ENCODE data around the gene STIM1. TPM values are rescaled to one million over a fixed set of nuclear protein-coding genes. Genes with fewer than 3 reads are reported as not detected.

Gene STIM1
- polyA plus RNA-seq, 2 donors: 29.5 to 42.7 TPM

DNA sequence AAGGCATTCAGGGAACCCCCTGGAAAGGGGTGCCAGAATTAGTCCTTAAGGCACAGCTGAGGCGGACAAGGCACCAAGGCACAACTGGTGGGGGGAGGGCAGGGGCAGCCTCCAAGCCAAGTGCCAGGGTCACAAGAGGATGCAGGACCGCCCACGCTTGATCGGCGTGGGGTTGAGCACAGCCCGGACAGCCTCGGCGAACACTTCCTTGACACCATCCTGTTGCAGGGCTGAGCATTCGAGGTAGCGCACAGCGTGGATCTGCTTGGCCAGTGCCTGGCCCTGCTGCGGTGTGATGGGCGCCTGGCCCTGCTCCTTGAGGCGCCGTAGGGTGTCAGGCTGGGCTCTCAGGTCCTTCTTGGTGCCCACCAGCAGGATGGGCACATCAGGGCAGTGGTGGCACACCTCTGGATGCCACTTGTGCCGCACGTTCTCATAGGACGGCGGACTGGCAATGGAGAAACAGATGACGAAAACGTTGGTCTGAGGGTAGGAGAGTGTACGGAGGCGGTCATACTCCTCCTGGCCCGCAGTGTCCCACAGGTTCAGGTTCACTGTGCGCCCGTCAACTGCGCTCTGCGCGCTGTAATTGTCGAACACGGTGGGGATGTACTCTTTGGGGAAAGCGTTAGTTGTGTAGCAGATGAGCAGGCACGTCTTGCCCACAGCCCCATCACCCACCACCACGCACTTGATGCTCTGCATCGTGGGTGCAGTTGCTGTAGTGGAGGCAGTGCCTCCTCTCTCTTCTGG lies 27.9 kb upstream of the STIM1 start:
- WGBS, 2 donors: 92% methylated on average over 33 to 35 of the region's 35 CpGs
- Histone ChIP-seq H3K36me3 (ENCODE audit: control insufficient read depth in 2 of 2, insufficient read depth in 2 of 2, low read length in 1 of 2) (peaks cover 6 to 36% of the 10 kb centered on the region in 2 donors), H3K27ac (ENCODE audit: low read depth in 2 of 2, low read length in 1 of 2) (no peak overlapping the region), H3K4me3 (ENCODE audit: low read depth in 1 of 2, low read length in 2 of 2) (no peak overlapping the region), H3K9me3 (ENCODE audit: control insufficient read depth in 2 of 2, insufficient read depth in 1 of 2, low read depth in 1 of 2, low read length in 1 of 2) (peaks cover 0 to 3% of the 10 kb centered on the region in 2 donors), H3K4me1 (ENCODE audit: control insufficient read depth in 2 of 2, insufficient read depth in 2 of 2, low read length in 1 of 2) (peaks cover 5 to 9% of the 10 kb centered on the region in 2 donors), H3K27me3 (ENCODE audit: control insufficient read depth in 1 of 2, insufficient read depth in 2 of 2, low read length in 2 of 2) (no peaks in the 10 kb centered on the region)

DNA sequence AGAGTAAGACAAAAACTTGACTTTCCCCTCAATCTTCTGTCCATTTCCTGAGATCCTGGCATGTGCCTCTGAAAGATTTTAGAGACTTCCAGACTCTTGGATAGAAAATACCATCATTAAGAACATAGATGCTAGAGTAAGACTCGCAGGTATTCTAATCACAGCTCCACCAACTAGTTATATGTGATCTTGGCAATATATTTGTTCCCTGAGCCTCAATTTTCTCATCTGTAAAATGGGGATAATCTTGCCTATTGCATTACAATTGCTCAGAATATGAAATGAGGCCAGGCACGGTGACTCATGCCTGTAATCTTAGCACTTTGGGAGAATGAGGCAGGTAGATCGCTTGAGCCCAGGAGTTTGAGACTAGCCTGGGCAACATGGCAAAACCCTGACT lies 25.4 kb upstream of the STIM1 start:
- H3K27me3 ChIP-seq (ENCODE audit: control insufficient read depth in 1 of 2, insufficient read depth in 2 of 2, low read length in 2 of 2): no peaks in the 10 kb centered on the region
- no peak overlapping the region for H3K4me3 ChIP-seq (ENCODE audit: low read depth in 1 of 2, low read length in 2 of 2)
- H3K36me3 ChIP-seq (ENCODE audit: control insufficient read depth in 2 of 2, insufficient read depth in 2 of 2, low read length in 1 of 2): peaks cover 6 to 33% of the 10 kb centered on the region in 2 donors
- no peaks in the 10 kb centered on the region for H3K9me3 ChIP-seq (ENCODE audit: control insufficient read depth in 2 of 2, insufficient read depth in 1 of 2, low read depth in 1 of 2, low read length in 1 of 2)
- peaks cover 5 to 9% of the 10 kb centered on the region in 2 donors for H3K4me1 ChIP-seq (ENCODE audit: control insufficient read depth in 2 of 2, insufficient read depth in 2 of 2, low read length in 1 of 2)
- WGBS, 2 donors: 87 to 88% methylated on average over 3 of the region's 3 CpGs
- H3K27ac ChIP-seq (ENCODE audit: low read depth in 2 of 2, low read length in 1 of 2): no peak overlapping the region

DNA sequence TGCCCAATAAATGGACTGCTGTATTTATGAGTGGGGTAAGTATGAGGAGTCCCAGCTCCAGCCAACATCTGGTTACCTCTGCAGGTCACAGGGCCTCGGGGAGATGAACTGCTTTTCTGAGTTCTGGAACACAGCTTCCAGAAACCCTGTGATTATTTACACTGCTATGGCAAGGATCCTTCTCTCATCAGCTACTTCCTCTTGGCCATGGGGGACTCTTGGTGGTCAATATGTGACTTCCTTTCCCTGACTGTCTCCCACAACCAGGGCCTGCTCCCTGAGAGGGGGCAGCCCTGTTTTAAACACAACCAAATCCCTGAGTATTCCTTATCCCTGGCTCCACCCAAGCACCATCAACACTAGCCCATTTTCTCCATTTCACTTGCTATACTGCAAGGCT lies 24.7 kb upstream of the STIM1 start:
- no peak overlapping the region for H3K4me3 ChIP-seq (ENCODE audit: low read depth in 1 of 2, low read length in 2 of 2)
- H3K27me3 ChIP-seq (ENCODE audit: control insufficient read depth in 1 of 2, insufficient read depth in 2 of 2, low read length in 2 of 2): no peaks in the 10 kb centered on the region
- peak overlapping the region in 1 of 2 donors; percentile 26 for H3K27ac ChIP-seq (ENCODE audit: low read depth in 2 of 2, low read length in 1 of 2)
- 84 to 87% methylated on average over 1 of the region's 1 CpG for WGBS, 2 donors
- H3K36me3 ChIP-seq (ENCODE audit: control insufficient read depth in 2 of 2, insufficient read depth in 2 of 2, low read length in 1 of 2): peaks cover 6 to 32% of the 10 kb centered on the region in 2 donors
- peaks cover 5 to 11% of the 10 kb centered on the region in 2 donors for H3K4me1 ChIP-seq (ENCODE audit: control insufficient read depth in 2 of 2, insufficient read depth in 2 of 2, low read length in 1 of 2)
- H3K9me3 ChIP-seq (ENCODE audit: control insufficient read depth in 2 of 2, insufficient read depth in 1 of 2, low read depth in 1 of 2, low read length in 1 of 2): no peaks in the 10 kb centered on the region

DNA sequence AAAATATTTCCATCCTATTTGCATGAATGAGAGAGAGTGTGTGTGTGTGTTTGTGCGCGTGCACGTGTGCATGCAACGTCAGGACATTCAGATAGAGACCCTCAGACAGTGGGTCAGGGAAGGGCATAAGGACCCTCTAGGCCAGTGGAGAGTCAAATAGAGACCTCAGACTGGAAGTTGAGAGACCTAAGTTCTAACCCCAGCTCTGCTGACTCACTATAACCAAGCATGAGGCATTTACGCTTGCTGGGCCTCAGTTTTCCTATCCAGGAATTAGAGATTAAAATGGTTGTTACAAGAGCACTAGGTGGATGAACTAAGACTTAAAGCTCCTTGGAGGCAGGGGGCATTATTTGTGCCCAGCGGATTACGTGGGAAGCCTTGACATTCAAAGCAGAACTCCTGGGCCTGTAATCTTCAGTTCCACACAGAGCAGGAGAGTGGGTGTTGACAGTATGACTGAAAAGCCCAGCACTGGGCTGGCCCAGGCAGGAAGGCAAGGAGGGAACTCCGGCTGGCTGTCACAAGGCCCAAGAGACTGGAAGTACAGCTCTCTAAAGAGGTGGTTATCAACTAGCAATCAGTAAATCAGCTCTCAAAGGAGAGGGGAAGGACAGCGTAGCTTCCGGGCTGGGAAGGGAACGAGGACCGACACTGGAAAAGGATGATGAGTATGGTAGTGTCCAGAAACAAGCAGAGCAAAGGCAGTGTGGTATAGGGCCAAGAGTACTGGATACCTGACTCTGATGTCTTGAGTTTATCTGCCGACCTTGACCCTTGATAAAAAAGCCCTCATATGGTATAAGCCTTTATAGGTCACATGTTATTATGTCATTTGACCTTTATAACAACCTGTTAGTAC lies 23.9 kb upstream of the STIM1 start:
- H3K36me3 ChIP-seq (ENCODE audit: control insufficient read depth in 2 of 2, insufficient read depth in 2 of 2, low read length in 1 of 2): peaks cover 6 to 27% of the 10 kb centered on the region in 2 donors
- H3K9me3 ChIP-seq (ENCODE audit: control insufficient read depth in 2 of 2, insufficient read depth in 1 of 2, low read depth in 1 of 2, low read length in 1 of 2): no peaks in the 10 kb centered on the region
- H3K4me1 ChIP-seq (ENCODE audit: control insufficient read depth in 2 of 2, insufficient read depth in 2 of 2, low read length in 1 of 2): peaks cover 7 to 13% of the 10 kb centered on the region in 2 donors
- 73 to 76% methylated on average over 12 of the region's 13 CpGs for WGBS, 2 donors
- H3K27me3 ChIP-seq (ENCODE audit: control insufficient read depth in 1 of 2, insufficient read depth in 2 of 2, low read length in 2 of 2): no peaks in the 10 kb centered on the region
- H3K4me3 ChIP-seq (ENCODE audit: low read depth in 1 of 2, low read length in 2 of 2): no peak overlapping the region
- H3K27ac ChIP-seq (ENCODE audit: low read depth in 2 of 2, low read length in 1 of 2): peak overlapping the region in 1 of 2 donors; percentile 57

DNA sequence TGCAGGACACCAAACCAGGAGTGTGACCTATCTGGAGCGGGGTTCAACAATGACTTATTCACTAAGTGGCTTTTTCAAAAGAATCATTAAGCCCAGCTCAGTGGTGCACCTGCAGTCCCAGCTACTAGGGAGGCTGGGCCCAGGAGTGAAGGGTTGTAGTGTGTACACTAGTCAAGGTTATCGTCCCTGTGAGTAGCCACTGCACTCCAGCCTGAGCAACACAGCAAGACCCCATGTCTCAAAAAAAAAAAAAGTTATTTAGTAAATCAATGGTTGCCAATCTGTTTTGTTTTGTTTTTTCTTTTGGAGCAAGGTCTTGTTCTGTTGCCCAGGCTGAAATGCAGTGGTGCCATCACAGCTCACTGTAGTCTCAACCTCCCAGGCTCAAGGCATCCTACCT lies 22.6 kb upstream of the STIM1 start:
- peaks cover 7 to 13% of the 10 kb centered on the region in 2 donors for H3K4me1 ChIP-seq (ENCODE audit: control insufficient read depth in 2 of 2, insufficient read depth in 2 of 2, low read length in 1 of 2)
- no peak overlapping the region for H3K4me3 ChIP-seq (ENCODE audit: low read depth in 1 of 2, low read length in 2 of 2)
- H3K27ac ChIP-seq (ENCODE audit: low read depth in 2 of 2, low read length in 1 of 2): no peak overlapping the region
- peaks cover 0 to 15% of the 10 kb centered on the region in 2 donors for H3K36me3 ChIP-seq (ENCODE audit: control insufficient read depth in 2 of 2, insufficient read depth in 2 of 2, low read length in 1 of 2)
- H3K9me3 ChIP-seq (ENCODE audit: control insufficient read depth in 2 of 2, insufficient read depth in 1 of 2, low read depth in 1 of 2, low read length in 1 of 2): no peaks in the 10 kb centered on the region
- WGBS, 2 donors: 79 to 91% methylated on average over 2 of the region's 2 CpGs
- no peaks in the 10 kb centered on the region for H3K27me3 ChIP-seq (ENCODE audit: control insufficient read depth in 1 of 2, insufficient read depth in 2 of 2, low read length in 2 of 2)

DNA sequence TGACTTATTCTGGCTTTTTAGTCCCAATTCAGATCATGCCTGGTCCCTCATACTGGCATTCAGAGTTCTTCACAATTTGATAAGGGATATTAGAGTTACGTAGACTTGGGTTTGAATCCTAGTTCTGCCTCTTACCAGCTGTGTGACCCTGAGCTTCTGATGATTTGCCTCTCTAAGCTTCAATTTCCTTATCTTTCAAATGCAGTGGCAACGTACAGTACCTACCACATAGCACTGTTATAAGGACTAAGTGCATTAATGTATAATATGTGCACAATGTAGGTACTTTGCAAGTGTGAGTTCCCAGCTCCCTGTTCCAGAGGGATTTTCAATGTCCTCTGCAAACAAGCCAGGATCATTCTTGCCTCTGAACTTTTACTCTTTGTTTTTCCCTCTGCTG lies 22.0 kb upstream of the STIM1 start:
- Histone ChIP-seq H3K4me3 (ENCODE audit: low read depth in 1 of 2, low read length in 2 of 2) (no peak overlapping the region), H3K27ac (ENCODE audit: low read depth in 2 of 2, low read length in 1 of 2) (no peak overlapping the region), H3K27me3 (ENCODE audit: control insufficient read depth in 1 of 2, insufficient read depth in 2 of 2, low read length in 2 of 2) (no peaks in the 10 kb centered on the region), H3K9me3 (ENCODE audit: control insufficient read depth in 2 of 2, insufficient read depth in 1 of 2, low read depth in 1 of 2, low read length in 1 of 2) (no peaks in the 10 kb centered on the region), H3K4me1 (ENCODE audit: control insufficient read depth in 2 of 2, insufficient read depth in 2 of 2, low read length in 1 of 2) (peaks cover 7 to 13% of the 10 kb centered on the region in 2 donors), H3K36me3 (ENCODE audit: control insufficient read depth in 2 of 2, insufficient read depth in 2 of 2, low read length in 1 of 2) (peaks cover 0 to 12% of the 10 kb centered on the region in 2 donors)
- WGBS, 2 donors: 87 to 90% methylated on average over 2 of the region's 2 CpGs

DNA sequence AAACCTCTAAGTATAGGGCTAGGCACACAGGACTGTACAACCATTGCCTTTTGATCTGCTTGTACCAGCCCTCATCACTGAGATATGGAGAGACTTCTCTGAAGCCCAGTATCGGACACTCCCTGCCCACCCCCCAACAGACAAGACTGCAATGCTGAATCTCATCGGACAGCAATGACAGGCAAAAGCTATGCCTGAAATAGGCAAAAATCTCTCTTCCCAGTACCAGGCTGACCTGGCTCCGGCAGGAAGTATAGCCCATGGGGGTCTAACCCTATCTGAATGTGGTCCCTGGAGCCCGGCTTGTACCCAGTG lies 21.2 kb upstream of the STIM1 start:
- no peaks in the 10 kb centered on the region for H3K9me3 ChIP-seq (ENCODE audit: control insufficient read depth in 2 of 2, insufficient read depth in 1 of 2, low read depth in 1 of 2, low read length in 1 of 2)
- H3K36me3 ChIP-seq (ENCODE audit: control insufficient read depth in 2 of 2, insufficient read depth in 2 of 2, low read length in 1 of 2): peaks cover 0 to 12% of the 10 kb centered on the region in 2 donors
- peak overlapping the region in 1 of 2 donors; percentile 15 for H3K27ac ChIP-seq (ENCODE audit: low read depth in 2 of 2, low read length in 1 of 2)
- no peak overlapping the region for H3K4me3 ChIP-seq (ENCODE audit: low read depth in 1 of 2, low read length in 2 of 2)
- peaks cover 7 to 17% of the 10 kb centered on the region in 2 donors for H3K4me1 ChIP-seq (ENCODE audit: control insufficient read depth in 2 of 2, insufficient read depth in 2 of 2, low read length in 1 of 2)
- 70 to 80% methylated on average over 4 of the region's 4 CpGs for WGBS, 2 donors
- H3K27me3 ChIP-seq (ENCODE audit: control insufficient read depth in 1 of 2, insufficient read depth in 2 of 2, low read length in 2 of 2): no peaks in the 10 kb centered on the region

DNA sequence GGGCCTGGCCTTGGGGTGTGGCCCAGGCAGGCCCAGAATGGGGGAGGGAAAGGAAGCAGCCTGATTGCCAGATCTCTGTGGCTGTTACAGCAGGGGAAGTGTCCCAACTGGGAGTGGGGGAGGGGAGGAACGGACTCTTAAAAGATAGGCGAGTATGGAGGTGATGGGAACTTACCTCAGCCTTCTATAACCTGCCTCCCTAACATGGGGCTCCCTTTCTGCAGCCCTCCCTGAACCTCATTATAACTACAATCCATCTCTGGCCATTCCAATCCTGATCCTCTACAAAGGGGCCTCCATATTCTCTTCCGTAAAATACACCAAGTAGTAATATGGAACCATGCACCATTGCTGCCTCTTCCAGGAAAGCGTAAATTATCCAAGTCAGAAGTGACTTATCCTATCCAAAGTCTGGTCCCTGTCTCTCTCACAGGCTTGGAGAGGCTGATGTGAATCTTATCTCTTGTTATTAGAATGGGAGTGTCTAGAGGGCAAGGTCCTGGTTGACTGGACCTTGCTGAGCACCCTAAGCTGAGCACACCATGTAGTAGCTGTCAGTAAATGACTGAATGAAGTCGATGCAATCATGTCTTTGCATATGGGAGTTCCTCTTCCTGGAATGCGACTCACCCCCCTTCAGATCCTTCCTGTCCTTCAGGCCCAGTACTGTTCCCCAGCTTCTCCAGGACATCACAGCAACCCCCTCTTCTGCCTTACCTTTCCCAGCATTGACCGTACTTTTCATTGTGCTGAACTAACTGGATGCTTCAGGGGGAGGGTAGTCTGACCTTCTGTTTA lies 20.6 kb upstream of the STIM1 start:
- peaks cover 0 to 12% of the 10 kb centered on the region in 2 donors for H3K36me3 ChIP-seq (ENCODE audit: control insufficient read depth in 2 of 2, insufficient read depth in 2 of 2, low read length in 1 of 2)
- peaks cover 7 to 22% of the 10 kb centered on the region in 2 donors for H3K4me1 ChIP-seq (ENCODE audit: control insufficient read depth in 2 of 2, insufficient read depth in 2 of 2, low read length in 1 of 2)
- H3K27ac ChIP-seq (ENCODE audit: low read depth in 2 of 2, low read length in 1 of 2): peak overlapping the region; percentile 37 to 64

DNA sequence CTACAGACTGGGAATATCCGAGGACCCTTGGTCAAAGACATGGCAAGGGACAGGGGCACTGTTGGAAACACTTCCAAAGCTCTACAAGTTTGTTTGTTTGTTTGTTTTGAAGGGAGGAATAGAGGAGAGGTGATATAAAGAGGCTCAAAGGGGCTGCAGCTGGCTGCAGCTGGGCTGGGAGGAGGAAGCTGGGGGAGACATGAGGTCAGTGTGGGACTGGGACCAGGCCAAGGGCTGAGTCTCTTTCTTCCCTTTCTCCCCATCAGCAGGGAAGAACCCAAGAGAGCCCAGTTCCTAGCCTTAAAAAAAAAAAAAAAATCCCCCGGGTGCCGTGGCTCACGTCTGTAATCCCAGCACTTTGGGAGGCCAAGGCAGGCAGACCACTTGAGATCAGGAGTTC lies 19.7 kb upstream of the STIM1 start:
- Histone ChIP-seq H3K4me1 (ENCODE audit: control insufficient read depth in 2 of 2, insufficient read depth in 2 of 2, low read length in 1 of 2) (peaks cover 7 to 22% of the 10 kb centered on the region in 2 donors), H3K4me3 (ENCODE audit: low read depth in 1 of 2, low read length in 2 of 2) (no peak overlapping the region), H3K27me3 (ENCODE audit: control insufficient read depth in 1 of 2, insufficient read depth in 2 of 2, low read length in 2 of 2) (no peaks in the 10 kb centered on the region), H3K36me3 (ENCODE audit: control insufficient read depth in 2 of 2, insufficient read depth in 2 of 2, low read length in 1 of 2) (peaks cover 0 to 10% of the 10 kb centered on the region in 2 donors), H3K27ac (ENCODE audit: low read depth in 2 of 2, low read length in 1 of 2) (peak overlapping the region in 1 of 2 donors; percentile 64), H3K9me3 (ENCODE audit: control insufficient read depth in 2 of 2, insufficient read depth in 1 of 2, low read depth in 1 of 2, low read length in 1 of 2) (no peaks in the 10 kb centered on the region)
- 73 to 83% methylated on average over 4 of the region's 4 CpGs for WGBS, 2 donors

More for the DNA sequence above, 20.6 kb upstream of the STIM1 start:
- Histone ChIP-seq H3K27me3 (ENCODE audit: control insufficient read depth in 1 of 2, insufficient read depth in 2 of 2, low read length in 2 of 2) (no peaks in the 10 kb centered on the region), H3K9me3 (ENCODE audit: control insufficient read depth in 2 of 2, insufficient read depth in 1 of 2, low read depth in 1 of 2, low read length in 1 of 2) (no peaks in the 10 kb centered on the region), H3K4me3 (ENCODE audit: low read depth in 1 of 2, low read length in 2 of 2) (no peak overlapping the region)
- WGBS, 2 donors: 67 to 75% methylated on average over 7 of the region's 7 CpGs
